Type B pancreatic cell (in vitro differentiated cells): Measurements from ENCODE around the gene EFL1. TPM values are rescaled to one million over a fixed set of nuclear protein-coding genes. Genes with fewer than 3 reads are reported as not detected.
A peak's percentile ranks its signal among the peaks of the same experiment; 100 is the strongest.

ENCODE experiments used
- DNase-seq: peaks from one replicate; pipeline ENCODE4 v3.0.0; 2021; ENCODE audit warnings: mixed read lengths; ENCODE audit not compliant: unreplicated experiment; ENCODE audit errors: extremely low spot score
- H3K27ac Mint-ChIP-seq: 2 replicates; pipeline ENCODE4 v1.8.0; 2021; ENCODE audit warnings: mild to moderate bottlenecking, mixed read lengths
- H3K27me3 Mint-ChIP-seq: 2 replicates; pipeline ENCODE4 v1.8.0; 2021; ENCODE audit warnings: mixed read lengths
- H3K36me3 Mint-ChIP-seq: 2 replicates; pipeline ENCODE4 v1.8.0; 2021; ENCODE audit warnings: mixed read lengths
- H3K4me1 Mint-ChIP-seq: one replicate; pipeline ENCODE4 v1.8.0; 2021; ENCODE audit warnings: mixed read lengths; ENCODE audit not compliant: unreplicated experiment
- H3K4me3 Mint-ChIP-seq: 2 replicates; pipeline ENCODE4 v1.8.0; 2021; ENCODE audit warnings: mild to moderate bottlenecking, mixed read lengths
- H3K9me3 Mint-ChIP-seq: 2 replicates; pipeline ENCODE4 v1.8.0; 2021; ENCODE audit warnings: mixed read lengths
- total RNA-seq: library from RNA; stranded (reverse); gene quantifications from 2 replicates; pipeline ENCODE4 v1.2.1, GENCODE V29; 2021; ENCODE audit warnings: low replicate concordance
- TF ChIP-seq, protein P1 (sequence below): fragments of 200-600 bp; sonication (generic); conservative IDR thresholded peaks from 2 replicates; pipeline ENCODE4 v1.5.0; 2021; ENCODE audit warnings: antibody characterized with exemption, mild to moderate bottlenecking

EFL1 gene
- total RNA-seq, 1 donor from 2014 or later, result 17.0 TPM

DNA sequence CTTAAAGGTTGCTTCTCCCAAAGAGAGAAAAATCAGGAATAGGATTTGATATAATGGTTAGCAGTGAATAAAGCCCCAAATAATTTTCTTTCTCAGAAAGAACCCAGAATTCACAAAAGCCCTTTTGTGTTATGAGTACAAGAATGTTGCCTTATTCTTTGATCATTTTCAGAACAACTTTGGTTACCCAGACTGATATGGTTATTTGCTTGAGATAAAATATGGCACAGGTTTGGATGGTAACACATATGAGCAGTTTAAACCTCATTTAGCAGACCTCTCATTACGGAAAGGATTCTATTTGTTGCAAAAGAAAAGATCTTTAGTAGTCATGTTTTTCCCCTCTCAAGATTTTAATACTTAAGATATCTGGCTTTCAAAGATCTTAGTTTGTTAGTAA, 111.9 kb downstream of the EFL1 start:
- H3K27ac Mint-ChIP-seq, result no peak overlapping the region
- H3K4me3 Mint-ChIP-seq, result no peak overlapping the region
- H3K27me3 Mint-ChIP-seq, result no peaks in the 10 kb centered on the region
- H3K4me1 Mint-ChIP-seq, result no peaks in the 10 kb centered on the region
- no peak for DNase-seq
- no peaks in the 10 kb centered on the region for H3K9me3 Mint-ChIP-seq
- H3K36me3 Mint-ChIP-seq, result peaks cover 37% of the 10 kb centered on the region
- TF ChIP-seq, protein P1, sequence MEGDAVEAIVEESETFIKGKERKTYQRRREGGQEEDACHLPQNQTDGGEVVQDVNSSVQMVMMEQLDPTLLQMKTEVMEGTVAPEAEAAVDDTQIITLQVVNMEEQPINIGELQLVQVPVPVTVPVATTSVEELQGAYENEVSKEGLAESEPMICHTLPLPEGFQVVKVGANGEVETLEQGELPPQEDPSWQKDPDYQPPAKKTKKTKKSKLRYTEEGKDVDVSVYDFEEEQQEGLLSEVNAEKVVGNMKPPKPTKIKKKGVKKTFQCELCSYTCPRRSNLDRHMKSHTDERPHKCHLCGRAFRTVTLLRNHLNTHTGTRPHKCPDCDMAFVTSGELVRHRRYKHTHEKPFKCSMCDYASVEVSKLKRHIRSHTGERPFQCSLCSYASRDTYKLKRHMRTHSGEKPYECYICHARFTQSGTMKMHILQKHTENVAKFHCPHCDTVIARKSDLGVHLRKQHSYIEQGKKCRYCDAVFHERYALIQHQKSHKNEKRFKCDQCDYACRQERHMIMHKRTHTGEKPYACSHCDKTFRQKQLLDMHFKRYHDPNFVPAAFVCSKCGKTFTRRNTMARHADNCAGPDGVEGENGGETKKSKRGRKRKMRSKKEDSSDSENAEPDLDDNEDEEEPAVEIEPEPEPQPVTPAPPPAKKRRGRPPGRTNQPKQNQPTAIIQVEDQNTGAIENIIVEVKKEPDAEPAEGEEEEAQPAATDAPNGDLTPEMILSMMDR, result no peak

GRCh38 chr15:82146990-82147461, 115.5 kb downstream of the EFL1 start:
- no peaks in the 10 kb centered on the region for H3K27me3 Mint-ChIP-seq
- H3K4me1 Mint-ChIP-seq, result no peaks in the 10 kb centered on the region
- no peak overlapping the region for H3K4me3 Mint-ChIP-seq
- no peaks in the 10 kb centered on the region for H3K9me3 Mint-ChIP-seq
- TF ChIP-seq, protein P1, result no peak
- DNase-seq, result no peak
- peak overlapping the region; percentile 7 for H3K27ac Mint-ChIP-seq
- H3K36me3 Mint-ChIP-seq, result peaks cover 36% of the 10 kb centered on the region

DNA sequence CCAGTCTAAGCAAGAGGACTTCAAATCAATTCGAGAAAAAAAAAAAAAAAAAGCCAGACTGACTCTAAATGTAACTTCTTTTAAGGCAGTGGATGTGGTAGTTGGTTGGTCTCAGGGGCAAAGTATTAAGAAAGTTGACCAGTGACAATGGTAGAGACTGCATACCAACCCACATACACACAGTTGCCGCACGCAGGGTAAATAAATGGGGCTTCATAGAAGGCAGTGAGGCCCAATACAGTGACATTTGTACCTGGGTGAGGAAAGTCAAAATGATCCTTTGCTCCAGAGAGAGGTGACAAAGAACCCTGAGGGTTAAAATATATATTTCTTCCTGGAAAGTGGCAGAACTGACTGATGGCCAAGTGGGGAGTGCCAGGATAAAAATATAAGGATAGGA, 116.0 kb downstream of the EFL1 start:
- no peaks in the 10 kb centered on the region for H3K9me3 Mint-ChIP-seq
- no peak for DNase-seq
- H3K27ac Mint-ChIP-seq, result peak overlapping the region; percentile 7
- H3K36me3 Mint-ChIP-seq, result peaks cover 32% of the 10 kb centered on the region
- no peaks in the 10 kb centered on the region for H3K4me1 Mint-ChIP-seq
- no peaks in the 10 kb centered on the region for H3K27me3 Mint-ChIP-seq
- TF ChIP-seq, protein P1, result no peak
- no peak overlapping the region for H3K4me3 Mint-ChIP-seq

- H3K27me3 Mint-ChIP-seq, result no peaks in the 10 kb centered on the region
- TF ChIP-seq, protein P1, result no peak
- peaks cover 15% of the 10 kb centered on the region for H3K36me3 Mint-ChIP-seq
- H3K27ac Mint-ChIP-seq, result no peak overlapping the region
- no peaks in the 10 kb centered on the region for H3K9me3 Mint-ChIP-seq
- no peak overlapping the region for H3K4me3 Mint-ChIP-seq
- peaks cover 16% of the 10 kb centered on the region for H3K4me1 Mint-ChIP-seq
- DNase-seq, result no peak
Observed at GRCh38 chr15:82143390-82144385, 118.8 kb downstream of the EFL1 start.

GRCh38 chr15:82140886-82141285, 121.6 kb downstream of the EFL1 start:
- TF ChIP-seq, protein P1, result no peak
- no peak for DNase-seq
- Mint-ChIP-seq H3K36me3 (peaks cover 13% of the 10 kb centered on the region), H3K4me1 (peaks cover 16% of the 10 kb centered on the region), H3K4me3 (peak overlapping the region; percentile 62), H3K27me3 (no peaks in the 10 kb centered on the region), H3K27ac (peak overlapping the region; percentile 88), H3K9me3 (no peaks in the 10 kb centered on the region)
